HCT116 (cell line): Measurements from ENCODE around the gene GABBR1. TPM values are rescaled to one million over a fixed set of nuclear protein-coding genes. Genes with fewer than 3 reads are reported as not detected.

Source experiments
- ATAC-seq: fragments of 200-7000 bp; cut with Tn5 transposase; 2 replicates; pipeline ENCODE4 v1.9.1; 2020; ENCODE audit warnings: mild to moderate bottlenecking, moderate library complexity
- BruUV-seq: library from RNA; stranded (reverse); fragments of 400-500 nt; replicated peaks from 2 replicates; lab custom pipeline; 2021; lab: Mats Ljungman, UMichigan
- CTCF ChIA-PET: fragments of 300-600 bp; sonication (Branson Sonifier 250); formaldehyde crosslinking; loops from one replicate; lab custom pipeline; 2021; ENCODE audit warnings: antibody characterized with exemption; lab: Charles Lee
- POLR2A ChIA-PET: fragments of 300-600, 350-600 bp; sonication (Branson Sonifier 250); formaldehyde crosslinking; loops from one replicate; lab custom pipeline; 2021; ENCODE audit warnings: antibody characterized with exemption; lab: Charles Lee
- RAD21 ChIA-PET, 2 experiments: fragments of 300-600 bp; sonication (Branson Sonifier 250); formaldehyde crosslinking; loops; one replicate each; lab custom pipeline; 2023; ENCODE audit warnings: low total read pairs in 2 of 2; ENCODE audit not compliant: uncharacterized antibody in 2 of 2, unreplicated experiment in 2 of 2, low non-redundant PET in 1 of 2; lab: Charles Lee
- DNase-seq: peaks from one replicate; pipeline ENCODE4 v3.0.0-alpha.2; 2010; ENCODE audit warnings: low read depth, low spot score
- H2AFZ ChIP-seq: fragments of 200-600 bp; shearing (Covaris generic), sonication (generic); 2 replicates; pipeline ENCODE4 v1.6.1; 2017; ENCODE audit warnings: low read depth, mixed run types, mixed read lengths, antibody characterized with exemption, low read length; ENCODE audit not compliant: poor library complexity, severe bottlenecking
- H3K27ac ChIP-seq: 2 replicates; pipeline ENCODE4 v1.5.1; 2012; ENCODE audit warnings: low read depth, low read length
- H3K27me3 ChIP-seq: fragments of 200-600 bp; sonication (generic); 2 replicates; pipeline ENCODE4 v1.6.1; 2016; ENCODE audit warnings: mixed run types, low read length, mixed read lengths; ENCODE audit not compliant: insufficient read depth
- H3K36me3 ChIP-seq, 2 experiments: fragments of 200-500 bp in 1 of 2; fragments of 200-600 bp in 1 of 2; sonication (Bioruptor generic) in 1 of 2; sonication (generic) in 1 of 2; 2 replicates each; pipeline versions ENCODE4 v1.5.1 to v1.6.1; 2014 to 2016; ENCODE audit warnings: low read length in 2 of 2, inconsistent platforms in 1 of 2, mixed read lengths in 1 of 2, mixed run types in 1 of 2; ENCODE audit not compliant: insufficient read depth in 2 of 2, control insufficient read depth in 1 of 2
- H3K4me1 ChIP-seq, 2 experiments: fragments of 200-600 bp in 1 of 2; sonication (generic) in 1 of 2; 2 replicates each; pipeline versions ENCODE4 v1.5.1 to v1.6.1; 2012 to 2017; ENCODE audit warnings: low read length in 2 of 2, inconsistent platforms in 1 of 2, mild to moderate bottlenecking in 1 of 2, mixed read lengths in 1 of 2, mixed run types in 1 of 2, moderate library complexity in 1 of 2; ENCODE audit not compliant: insufficient read depth in 2 of 2, control insufficient read depth in 1 of 2
- H3K4me2 ChIP-seq: fragments of 200-600 bp; sonication (generic); 2 replicates; pipeline ENCODE4 v1.6.1; 2017; ENCODE audit warnings: mixed run types, low read length, mixed read lengths
- H3K4me3 ChIP-seq, 2 experiments: fragments of 200-600 bp in 1 of 2; sonication (generic) in 1 of 2; replicated peaks in 1 of 2; 2 replicates each; pipeline ENCODE4 v1.5.1; 2011 to 2016; ENCODE audit warnings: low read length in 2 of 2, control low read depth in 1 of 2, low read depth in 1 of 2, mild to moderate bottlenecking in 1 of 2, mixed read lengths in 1 of 2, mixed run types in 1 of 2
- H3K79me2 ChIP-seq: fragments of 200-600 bp; sonication (generic); 2 replicates; pipeline ENCODE4 v1.6.1; 2017; ENCODE audit warnings: mild to moderate bottlenecking, mixed run types, low read length, moderate library complexity, mixed read lengths; ENCODE audit not compliant: insufficient read depth
- H3K9ac ChIP-seq: fragments of 200-600 bp; sonication (generic); 2 replicates; pipeline ENCODE4 v1.6.1; 2016; ENCODE audit warnings: low read length, mixed read lengths
- H3K9me2 ChIP-seq: fragments of 200-600 bp; sonication (generic), shearing (Covaris generic); 2 replicates; pipeline ENCODE4 v1.6.1; 2017; ENCODE audit warnings: mixed run types, mild to moderate bottlenecking, moderate library complexity; ENCODE audit not compliant: insufficient read depth
- H3K9me3 ChIP-seq, 2 experiments: fragments of 200-500 bp in 1 of 2; fragments of 200-600 bp in 1 of 2; sonication (Bioruptor generic) in 1 of 2; sonication (generic) in 1 of 2; 2 replicates each; pipeline ENCODE4 v1.6.1; 2014 to 2017; ENCODE audit warnings: low read length in 2 of 2, mixed read lengths in 2 of 2, inconsistent platforms in 1 of 2, low read depth in 1 of 2, mild to moderate bottlenecking in 1 of 2, mixed run types in 1 of 2, moderate library complexity in 1 of 2; ENCODE audit not compliant: control insufficient read depth in 1 of 2, insufficient read depth in 1 of 2
- H4K20me1 ChIP-seq: fragments of 200-600 bp; sonication (generic), shearing (Covaris generic); 2 replicates; pipeline ENCODE4 v1.6.1; 2017; ENCODE audit warnings: mixed run types, mild to moderate bottlenecking, moderate library complexity; ENCODE audit not compliant: insufficient read depth
- CEBPB ChIP-seq: IDR thresholded peaks from 2 replicates; pipeline ENCODE4 v1.6.1; 2012; ENCODE audit warnings: low read depth
- CTCF ChIP-seq, 3 experiments: fragments of 200-600 bp in 1 of 3; sonication (generic) in 1 of 3; IDR thresholded peaks in 2 of 3; conservative IDR thresholded peaks in 1 of 3; 2 replicates each; pipeline ENCODE4 v1.5.1; 2012 to 2017; ENCODE audit warnings: low read depth in 2 of 3, low read length in 2 of 3, antibody characterized with exemption in 1 of 3, borderline replicate concordance in 1 of 3, control low read depth in 1 of 3, mild to moderate bottlenecking in 1 of 3, mixed read lengths in 1 of 3, mixed run types in 1 of 3, moderate library complexity in 1 of 3; ENCODE audit not compliant: insufficient read depth in 1 of 3
- EZH2 ChIP-seq: fragments of 200-600 bp; sonication (generic); IDR thresholded peaks from 2 replicates; pipeline ENCODE4 v1.6.1; 2017; ENCODE audit warnings: antibody characterized with exemption, mixed run types
- EZH2phosphoT487 ChIP-seq: fragments of 200-600 bp; IDR thresholded peaks from 2 replicates; pipeline ENCODE4 v1.6.1; 2018; ENCODE audit warnings: antibody characterized with exemption, borderline replicate concordance
- FOSL1 ChIP-seq: IDR thresholded peaks from 2 replicates; pipeline ENCODE4 v1.6.1; 2012; ENCODE audit warnings: low read depth
- JUND ChIP-seq: IDR thresholded peaks from 2 replicates; pipeline ENCODE4 v1.6.1; 2012
- POLR2AphosphoS5 ChIP-seq: IDR thresholded peaks from 2 replicates; pipeline ENCODE4 v1.6.1; 2011; ENCODE audit warnings: mild to moderate bottlenecking, low read depth, low read length, moderate library complexity
- SIN3A ChIP-seq: IDR thresholded peaks from 2 replicates; pipeline ENCODE4 v1.6.1; 2012; ENCODE audit warnings: low read depth
- SRF ChIP-seq: IDR thresholded peaks from 2 replicates; pipeline ENCODE4 v1.6.1; 2012; ENCODE audit warnings: low read depth
- TCF7L2 ChIP-seq: IDR thresholded peaks from 2 replicates; pipeline ENCODE4 v1.7.0; 2011; ENCODE audit warnings: borderline replicate concordance, inconsistent platforms; ENCODE audit not compliant: insufficient read depth, insufficient read length; ENCODE audit errors: extremely low read depth
- YY1 ChIP-seq: IDR thresholded peaks from 2 replicates; pipeline ENCODE4 v1.6.1; 2011; ENCODE audit warnings: low read length, low read depth, moderate library complexity, mild to moderate bottlenecking; ENCODE audit not compliant: insufficient replicate concordance; ENCODE audit errors: extremely low read depth
- ZFX ChIP-seq: fragments of 450-650 bp; IDR thresholded peaks from 2 replicates; pipeline ENCODE4 v1.6.1; 2017
- ZNF274 ChIP-seq: fragments of 200-500 bp; sonication (Bioruptor generic); IDR thresholded peaks from 2 replicates; pipeline ENCODE4 v1.6.1; 2014; ENCODE audit warnings: mild to moderate bottlenecking, low read depth, low read length, inconsistent platforms
- intact Hi-C: fragments of 100-400 bp; cut with micrococcal nuclease; formaldehyde crosslinking; loops from 2 replicates; pipeline ENCODE4 v1.10.0; 2022
- total RNA-seq: library from RNA; stranded (reverse); gene quantifications from one replicate; pipeline ENCODE4 v1.2.1, GENCODE V29; 2021; ENCODE audit not compliant: unreplicated experiment
- TF ChIP-seq, protein P1 (sequence below): IDR thresholded peaks from 2 replicates; pipeline ENCODE4 v1.6.1; 2012
- TF ChIP-seq, protein P2 (sequence below): IDR thresholded peaks from 2 replicates; pipeline ENCODE4 v1.6.1; 2012; ENCODE audit warnings: low read depth
- TF ChIP-seq, protein P3 (sequence below): IDR thresholded peaks from 2 replicates; pipeline ENCODE4 v1.6.1; 2012

Gene GABBR1
- total RNA-seq, 1 experiment from 2014 or later, result 43.4 TPM

DNA sequence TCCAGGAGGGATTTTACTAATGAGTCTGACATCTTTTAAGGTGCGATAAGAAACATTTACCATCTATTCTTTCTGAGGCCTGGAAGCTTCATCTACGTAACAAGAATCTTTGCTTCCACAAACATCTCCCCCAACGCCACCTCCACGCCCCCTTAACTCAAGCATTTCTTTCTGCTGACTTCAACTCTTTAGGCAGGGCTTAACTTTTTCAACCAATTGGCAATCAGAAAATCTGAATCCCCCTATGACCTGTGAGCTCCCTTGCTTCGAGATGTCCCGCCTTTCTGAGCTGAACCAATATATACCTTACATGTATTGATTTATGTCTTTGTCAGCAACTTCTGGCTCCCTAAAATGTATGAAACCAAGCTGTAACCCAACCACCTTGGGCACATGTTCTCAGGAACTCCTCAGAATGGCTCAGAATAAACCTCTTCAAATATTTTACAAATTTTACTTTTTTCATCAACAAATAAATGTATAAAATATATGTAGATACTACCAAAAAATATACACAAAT lies 36.5 kb downstream of the GABBR1 start (continued):
- TF ChIP-seq CTCF (IDR thresholded peaks at IDR 0.05 in 2 of 3, conservative IDR thresholded peaks at IDR 0.05 in 1 of 3; ENCODE audit: borderline replicate concordance in 1 of 3, insufficient read depth in 1 of 3, low read depth in 2 of 3, low read length in 2 of 3) (no peak), FOSL1 (no peak), EZH2 (no peak), EZH2phosphoT487 (no peak)
- TF ChIP-seq, protein P1, sequence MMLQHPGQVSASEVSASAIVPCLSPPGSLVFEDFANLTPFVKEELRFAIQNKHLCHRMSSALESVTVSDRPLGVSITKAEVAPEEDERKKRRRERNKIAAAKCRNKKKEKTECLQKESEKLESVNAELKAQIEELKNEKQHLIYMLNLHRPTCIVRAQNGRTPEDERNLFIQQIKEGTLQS, result no peak

DNA sequence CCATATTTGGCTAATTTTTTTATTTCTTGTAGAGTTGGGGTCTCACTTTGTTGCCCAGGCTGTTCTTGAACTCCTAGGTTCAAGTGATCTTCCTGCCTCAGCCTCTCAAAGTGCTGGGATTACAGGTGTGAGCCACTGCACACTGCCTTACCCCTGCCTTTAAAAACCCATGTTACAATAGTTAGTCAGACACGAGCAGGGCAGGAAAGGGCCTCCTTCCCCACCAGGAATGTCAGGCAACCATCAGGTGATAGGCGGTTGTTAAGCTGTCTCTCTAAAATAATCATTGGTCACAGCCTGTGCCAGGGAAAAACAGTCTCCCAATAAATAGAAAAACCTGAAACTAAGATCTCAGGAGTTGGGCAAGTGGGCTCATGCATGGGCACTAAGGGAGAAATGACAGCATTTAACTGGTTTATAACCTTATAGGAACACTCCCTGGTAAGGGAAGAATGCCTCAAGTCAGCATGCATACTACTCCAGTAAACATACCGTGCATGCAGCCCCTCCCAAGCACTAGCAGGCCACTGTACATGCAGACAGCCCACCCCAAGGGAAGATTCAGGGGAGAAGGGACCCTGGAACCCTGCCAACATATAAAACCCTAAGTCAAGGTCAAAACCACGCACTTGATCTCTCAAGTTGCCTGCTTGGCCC lies 39.7 kb downstream of the GABBR1 start:
- BruUV-seq, result no TSS peak
- intact Hi-C loops, result no loop called here
- H3K9me3 ChIP-seq, result no peaks in the 10 kb centered on the region
- no peak overlapping the region for H3K9ac ChIP-seq
- RAD21 ChIA-PET, result no interaction called here
- no peak overlapping the region for H2AFZ ChIP-seq
- no peak overlapping the region for H3K27ac ChIP-seq
- CTCF ChIA-PET, result no interaction called here
- H3K79me2 ChIP-seq, result no peaks in the 10 kb centered on the region
- H3K27me3 ChIP-seq, result no peaks in the 10 kb centered on the region
- H3K9me2 ChIP-seq, result no peaks in the 10 kb centered on the region
- H3K4me3 ChIP-seq, result no peak overlapping the region
- POLR2A ChIA-PET, result no interaction called here
- H3K4me1 ChIP-seq, result no peaks in the 10 kb centered on the region
- H4K20me1 ChIP-seq, result no peaks in the 10 kb centered on the region
- DNase-seq (no peak), ATAC-seq (no peak)
- no peak overlapping the region for H3K4me2 ChIP-seq
- H3K36me3 ChIP-seq, result no peaks in the 10 kb centered on the region
- TF ChIP-seq SRF (no peak), YY1 (no peak), EZH2 (no peak), POLR2AphosphoS5 (no peak), ZNF274 (no peak), FOSL1 (no peak), TCF7L2 (no peak), ZFX (no peak), SIN3A (no peak), CEBPB (no peak), CTCF (IDR thresholded peaks at IDR 0.05 in 2 of 3, conservative IDR thresholded peaks at IDR 0.05 in 1 of 3; ENCODE audit: borderline replicate concordance in 1 of 3, insufficient read depth in 1 of 3, low read depth in 2 of 3, low read length in 2 of 3) (no peak), JUND (no peak)
- TF ChIP-seq, protein P2, sequence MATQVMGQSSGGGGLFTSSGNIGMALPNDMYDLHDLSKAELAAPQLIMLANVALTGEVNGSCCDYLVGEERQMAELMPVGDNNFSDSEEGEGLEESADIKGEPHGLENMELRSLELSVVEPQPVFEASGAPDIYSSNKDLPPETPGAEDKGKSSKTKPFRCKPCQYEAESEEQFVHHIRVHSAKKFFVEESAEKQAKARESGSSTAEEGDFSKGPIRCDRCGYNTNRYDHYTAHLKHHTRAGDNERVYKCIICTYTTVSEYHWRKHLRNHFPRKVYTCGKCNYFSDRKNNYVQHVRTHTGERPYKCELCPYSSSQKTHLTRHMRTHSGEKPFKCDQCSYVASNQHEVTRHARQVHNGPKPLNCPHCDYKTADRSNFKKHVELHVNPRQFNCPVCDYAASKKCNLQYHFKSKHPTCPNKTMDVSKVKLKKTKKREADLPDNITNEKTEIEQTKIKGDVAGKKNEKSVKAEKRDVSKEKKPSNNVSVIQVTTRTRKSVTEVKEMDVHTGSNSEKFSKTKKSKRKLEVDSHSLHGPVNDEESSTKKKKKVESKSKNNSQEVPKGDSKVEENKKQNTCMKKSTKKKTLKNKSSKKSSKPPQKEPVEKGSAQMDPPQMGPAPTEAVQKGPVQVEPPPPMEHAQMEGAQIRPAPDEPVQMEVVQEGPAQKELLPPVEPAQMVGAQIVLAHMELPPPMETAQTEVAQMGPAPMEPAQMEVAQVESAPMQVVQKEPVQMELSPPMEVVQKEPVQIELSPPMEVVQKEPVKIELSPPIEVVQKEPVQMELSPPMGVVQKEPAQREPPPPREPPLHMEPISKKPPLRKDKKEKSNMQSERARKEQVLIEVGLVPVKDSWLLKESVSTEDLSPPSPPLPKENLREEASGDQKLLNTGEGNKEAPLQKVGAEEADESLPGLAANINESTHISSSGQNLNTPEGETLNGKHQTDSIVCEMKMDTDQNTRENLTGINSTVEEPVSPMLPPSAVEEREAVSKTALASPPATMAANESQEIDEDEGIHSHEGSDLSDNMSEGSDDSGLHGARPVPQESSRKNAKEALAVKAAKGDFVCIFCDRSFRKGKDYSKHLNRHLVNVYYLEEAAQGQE, result no peak
- TF ChIP-seq, protein P3, sequence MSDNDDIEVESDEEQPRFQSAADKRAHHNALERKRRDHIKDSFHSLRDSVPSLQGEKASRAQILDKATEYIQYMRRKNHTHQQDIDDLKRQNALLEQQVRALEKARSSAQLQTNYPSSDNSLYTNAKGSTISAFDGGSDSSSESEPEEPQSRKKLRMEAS, result no peak
